ACC112 (cell line): Measurements from ENCODE around the gene COL5A2.

ENCODE experiments used
- H2AFZ ChIP-seq: fragments of 200-600 bp; sonication (generic); one replicate; pipeline ENCODE4 v1.6.0; 2017; ENCODE audit warnings: antibody characterized with exemption, low read length; ENCODE audit not compliant: unreplicated experiment
- H3K27ac ChIP-seq: fragments of 200-600 bp; sonication (generic); 2 replicates; pipeline ENCODE4 v1.5.1; 2014; ENCODE audit warnings: low read depth, mild to moderate bottlenecking, antibody characterized with exemption, low read length, moderate library complexity
- H3K27me3 ChIP-seq: fragments of 200-600 bp; sonication (generic); 2 replicates; pipeline ENCODE4 v1.6.1; 2014; ENCODE audit warnings: mild to moderate bottlenecking, antibody characterized with exemption, low read length, moderate library complexity, mixed read lengths; ENCODE audit not compliant: insufficient read depth
- H3K36me3 ChIP-seq: fragments of 200-600 bp; sonication (generic); 2 replicates; pipeline ENCODE4 v1.6.1; 2016; ENCODE audit warnings: mild to moderate bottlenecking, antibody characterized with exemption, low read length, moderate library complexity, mixed read lengths; ENCODE audit not compliant: insufficient read depth
- H3K4me1 ChIP-seq: fragments of 200-600 bp; sonication (generic); one replicate; pipeline ENCODE4 v1.6.1; 2016; ENCODE audit warnings: low read length, mixed read lengths; ENCODE audit not compliant: insufficient read depth, unreplicated experiment, control insufficient read depth
- H3K4me3 ChIP-seq: fragments of 200-600 bp; sonication (generic); 2 replicates; pipeline ENCODE4 v1.5.1; 2014; ENCODE audit warnings: mild to moderate bottlenecking, low read depth, low read length
- H3K79me2 ChIP-seq: fragments of 200-600 bp; sonication (generic); one replicate; pipeline ENCODE4 v1.6.0; 2016; ENCODE audit warnings: low read length; ENCODE audit not compliant: control insufficient read depth, unreplicated experiment, insufficient read depth

Gene COL5A2

GRCh38 chr2:189069855-189070619, 109.5 kb downstream of the COL5A2 start:
- peaks cover 74% of the 10 kb centered on the region for H3K36me3 ChIP-seq
- no peak overlapping the region for H3K27ac ChIP-seq
- peaks cover 16% of the 10 kb centered on the region for H3K4me1 ChIP-seq
- no peak overlapping the region for H3K4me3 ChIP-seq
- no peaks in the 10 kb centered on the region for H3K27me3 ChIP-seq
- no peak overlapping the region for H2AFZ ChIP-seq
- peaks cover 3% of the 10 kb centered on the region for H3K79me2 ChIP-seq

DNA sequence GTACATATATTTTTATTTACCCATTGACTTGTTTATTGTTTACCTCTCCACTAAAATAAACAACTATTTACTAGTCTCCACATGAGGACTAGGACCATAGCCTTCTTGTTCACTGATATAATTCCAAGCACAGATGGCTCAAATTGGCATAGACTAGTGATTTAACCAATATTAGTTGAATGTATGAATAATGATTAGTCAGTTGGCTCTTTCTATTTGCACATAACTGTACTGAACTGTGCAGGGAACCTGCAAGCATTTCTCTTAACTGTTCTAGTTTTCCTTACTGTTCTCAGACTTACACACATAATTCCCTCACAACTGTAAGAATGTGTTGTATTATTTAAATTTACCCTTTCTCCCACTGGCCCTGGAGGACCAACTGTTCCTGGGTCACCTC, 113.5 kb downstream of the COL5A2 start:
- H3K36me3 ChIP-seq = peaks cover 80% of the 10 kb centered on the region

DNA sequence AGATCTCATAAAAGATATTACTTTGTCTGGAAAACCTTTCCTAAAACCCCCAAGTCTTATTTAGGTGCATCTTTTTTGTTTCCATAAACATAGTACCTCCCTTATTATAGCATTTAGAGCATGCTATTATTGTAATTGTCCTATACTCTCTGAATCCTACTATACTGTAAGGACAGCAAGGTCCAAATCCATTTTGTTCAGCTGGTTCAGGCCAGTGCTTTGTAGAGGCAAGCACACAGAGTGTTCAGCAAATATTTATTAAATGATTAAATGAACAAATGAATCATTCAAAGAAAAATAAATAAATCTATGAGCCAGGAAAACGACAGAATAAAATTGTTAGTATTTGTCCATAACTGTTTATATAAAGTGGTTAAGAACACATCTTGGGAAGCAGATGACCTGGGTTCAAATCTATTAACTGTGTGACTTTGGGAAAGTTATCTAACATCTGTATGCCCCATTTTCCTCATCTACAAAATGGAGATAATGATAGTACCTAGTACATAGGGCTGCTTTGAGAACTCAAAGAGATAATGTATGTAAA, 119.4 kb downstream of the COL5A2 start:
- H3K27me3 ChIP-seq = no peaks in the 10 kb centered on the region
- peaks cover 72% of the 10 kb centered on the region for H3K36me3 ChIP-seq
- H3K4me3 ChIP-seq = no peak overlapping the region
- H3K27ac ChIP-seq = peak overlapping the region; percentile 27
- H3K4me1 ChIP-seq = peaks cover 16% of the 10 kb centered on the region
- H3K79me2 ChIP-seq = no peaks in the 10 kb centered on the region
- no peak overlapping the region for H2AFZ ChIP-seq

More for the DNA sequence above, 113.5 kb downstream of the COL5A2 start:
- H2AFZ ChIP-seq = no peak overlapping the region
- H3K27ac ChIP-seq = peak overlapping the region; percentile 36; the same call in 1 of the 2 replicates
- no peak overlapping the region for H3K4me3 ChIP-seq
- H3K27me3 ChIP-seq = no peaks in the 10 kb centered on the region
- peaks cover 16% of the 10 kb centered on the region for H3K4me1 ChIP-seq
- peaks cover 3% of the 10 kb centered on the region for H3K79me2 ChIP-seq

DNA sequence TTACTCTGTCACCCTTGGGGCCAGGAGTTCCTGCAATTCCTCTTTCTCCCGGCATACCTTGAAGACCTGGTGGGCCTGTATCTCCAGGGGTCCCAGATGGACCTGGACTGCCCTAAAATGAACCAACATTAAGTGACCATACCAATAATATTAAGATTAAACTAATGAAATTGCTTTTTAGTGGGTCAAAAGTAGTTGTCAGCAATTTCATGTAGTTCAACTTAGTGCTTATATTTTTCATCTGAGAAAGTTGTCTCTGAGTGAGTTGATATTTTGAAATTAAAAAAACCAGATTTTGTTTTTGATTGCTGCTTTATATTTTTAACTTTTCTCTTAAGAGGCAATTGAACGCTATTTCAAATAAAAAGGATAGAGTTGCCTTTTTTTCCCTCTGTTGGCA, 122.2 kb downstream of the COL5A2 start:
- no peaks in the 10 kb centered on the region for H3K27me3 ChIP-seq
- no peak overlapping the region for H2AFZ ChIP-seq
- H3K36me3 ChIP-seq = peaks cover 66% of the 10 kb centered on the region
- H3K27ac ChIP-seq = no peak overlapping the region
- H3K4me3 ChIP-seq = no peak overlapping the region
- no peaks in the 10 kb centered on the region for H3K79me2 ChIP-seq
- H3K4me1 ChIP-seq = peaks cover 16% of the 10 kb centered on the region

GRCh38 chr2:189056200-189057106, 123.1 kb downstream of the COL5A2 start:
- H3K79me2 ChIP-seq = no peaks in the 10 kb centered on the region
- no peaks in the 10 kb centered on the region for H3K27me3 ChIP-seq
- H3K36me3 ChIP-seq = peaks cover 65% of the 10 kb centered on the region
- no peak overlapping the region for H3K27ac ChIP-seq
- H3K4me1 ChIP-seq = peaks cover 16% of the 10 kb centered on the region
- H3K4me3 ChIP-seq = no peak overlapping the region
- no peak overlapping the region for H2AFZ ChIP-seq

- no peak overlapping the region for H3K27ac ChIP-seq
- H3K27me3 ChIP-seq = no peaks in the 10 kb centered on the region
- peaks cover 22% of the 10 kb centered on the region for H3K4me1 ChIP-seq
- H2AFZ ChIP-seq = no peak overlapping the region
- no peak overlapping the region for H3K4me3 ChIP-seq
- H3K36me3 ChIP-seq = peaks cover 69% of the 10 kb centered on the region
- H3K79me2 ChIP-seq = no peaks in the 10 kb centered on the region
Measured at GRCh38 chr2:189050165-189050712, 129.3 kb downstream of the COL5A2 start.

DNA sequence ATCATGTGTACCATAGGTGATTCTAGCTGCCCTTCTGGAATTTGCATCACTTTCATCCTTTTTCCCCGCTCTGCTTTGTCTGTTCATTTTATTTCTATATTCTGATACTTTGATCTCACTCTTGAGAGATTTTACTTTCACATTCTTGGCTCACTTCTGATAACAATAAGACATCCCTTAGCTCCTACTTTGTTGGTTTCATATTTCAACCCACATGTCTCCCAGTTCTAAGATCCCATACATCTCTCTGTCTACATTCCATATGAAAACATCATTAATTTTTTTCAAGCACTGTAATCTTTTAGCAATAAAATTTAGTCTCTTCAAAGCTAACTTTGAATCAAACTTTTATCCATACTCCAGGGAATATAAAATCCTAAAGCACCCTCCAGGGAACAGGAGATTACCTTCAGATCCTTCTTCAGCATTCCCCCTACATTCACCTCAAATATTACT, 129.8 kb downstream of the COL5A2 start:
- Histone ChIP-seq H3K27ac (0 out of 2 replicates have a peak overlapping the region, but pooled peaks have one; percentile 17), H3K27me3 (no peaks in the 10 kb centered on the region), H3K4me1 (peaks cover 22% of the 10 kb centered on the region), H2AFZ (no peak overlapping the region), H3K79me2 (no peaks in the 10 kb centered on the region), H3K4me3 (no peak overlapping the region), H3K36me3 (peaks cover 69% of the 10 kb centered on the region)

- Histone ChIP-seq H3K4me1 (peaks cover 22% of the 10 kb centered on the region), H3K36me3 (peaks cover 71% of the 10 kb centered on the region), H3K4me3 (no peak overlapping the region), H3K27ac (no peak overlapping the region), H3K79me2 (no peaks in the 10 kb centered on the region), H2AFZ (no peak overlapping the region), H3K27me3 (no peaks in the 10 kb centered on the region)
Measured at GRCh38 chr2:189048189-189048588, 131.4 kb downstream of the COL5A2 start.

- no peaks in the 10 kb centered on the region for H3K79me2 ChIP-seq
- no peak overlapping the region for H2AFZ ChIP-seq
- H3K27ac ChIP-seq = no peak overlapping the region
- H3K36me3 ChIP-seq = peaks cover 69% of the 10 kb centered on the region
- peaks cover 22% of the 10 kb centered on the region for H3K4me1 ChIP-seq
- H3K27me3 ChIP-seq = no peaks in the 10 kb centered on the region
- no peak overlapping the region for H3K4me3 ChIP-seq
Measured at GRCh38 chr2:189047171-189047888, 132.2 kb downstream of the COL5A2 start.

DNA sequence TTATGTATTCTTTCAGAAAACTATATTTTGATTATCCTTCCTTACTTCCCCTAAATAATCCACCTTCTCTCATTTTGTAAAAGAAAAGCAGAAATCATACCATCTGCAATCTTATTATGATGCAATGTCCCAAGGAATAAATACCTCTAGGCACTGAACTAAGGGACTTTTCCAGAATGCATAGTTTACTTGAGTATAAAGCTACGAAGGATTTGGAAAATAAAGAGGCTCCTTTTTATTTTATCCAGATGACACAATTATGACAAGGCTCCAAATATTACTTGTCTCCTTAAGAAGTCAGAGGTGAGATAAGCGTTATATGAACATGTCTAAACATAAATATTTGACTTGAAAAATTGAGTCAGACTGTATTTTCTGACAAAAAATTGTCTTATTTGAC, 133.2 kb downstream of the COL5A2 start:
- no peaks in the 10 kb centered on the region for H3K79me2 ChIP-seq
- H3K36me3 ChIP-seq = peaks cover 76% of the 10 kb centered on the region

More for the DNA sequence above, 133.2 kb downstream of the COL5A2 start:
- Histone ChIP-seq H3K27ac (no peak overlapping the region), H3K4me3 (no peak overlapping the region), H3K27me3 (no peaks in the 10 kb centered on the region), H3K4me1 (peaks cover 26% of the 10 kb centered on the region), H2AFZ (no peak overlapping the region)
